Liver (tissue), 3 donors: ENCODE measurements around the gene TMEM205.

Experiments
- ATF3 ChIP-seq: IDR thresholded peaks from 2 replicates; pipeline ENCODE4 v1.6.1; 2016; ENCODE audit warnings: antibody characterized with exemption
- CTCF ChIP-seq: fragments of 150-350 bp; IDR thresholded peaks from 2 replicates; pipeline ENCODE4 v1.5.1; 2017; ENCODE audit warnings: improper control_type of control experiment, low read depth, low read length; ENCODE audit not compliant: missing input control
- GABPA ChIP-seq, 2 donors: IDR thresholded peaks in 1 of 2; conservative IDR thresholded peaks in 1 of 2; 2 replicates each; pipeline ENCODE4 v1.6.1; 2016; ENCODE audit warnings: antibody characterized with exemption in 2 of 2, mild to moderate bottlenecking in 1 of 2, moderate library complexity in 1 of 2
- HNF4A ChIP-seq, 2 donors: conservative IDR thresholded peaks; 2 replicates each; pipeline ENCODE4 v1.6.1; 2016; ENCODE audit warnings: antibody characterized with exemption in 2 of 2, mild to moderate bottlenecking in 2 of 2
- HNF4G ChIP-seq: IDR thresholded peaks from 2 replicates; pipeline ENCODE4 v1.6.1; 2016; ENCODE audit warnings: antibody characterized with exemption
- JUND ChIP-seq, 2 donors: IDR thresholded peaks; 2 replicates each; pipeline ENCODE4 v1.6.1; 2016; ENCODE audit warnings: antibody characterized with exemption in 2 of 2
- MAX ChIP-seq: IDR thresholded peaks from 2 replicates; pipeline ENCODE4 v1.6.1; 2016; ENCODE audit warnings: antibody characterized with exemption
- RAD21 ChIP-seq, 2 donors: IDR thresholded peaks; 2 replicates each; pipeline ENCODE4 v1.6.1; 2016; ENCODE audit warnings: antibody characterized with exemption in 2 of 2, mild to moderate bottlenecking in 2 of 2
- REST ChIP-seq: IDR thresholded peaks from 2 replicates; pipeline ENCODE4 v1.6.1; 2016; ENCODE audit warnings: antibody characterized with exemption, mild to moderate bottlenecking
- SP1 ChIP-seq: IDR thresholded peaks from 2 replicates; pipeline ENCODE4 v1.6.1; 2018; ENCODE audit warnings: antibody characterized with exemption, mild to moderate bottlenecking
- TAF1 ChIP-seq: conservative IDR thresholded peaks from 2 replicates; pipeline ENCODE4 v1.6.1; 2016; ENCODE audit warnings: antibody characterized with exemption, mild to moderate bottlenecking
- YY1 ChIP-seq: IDR thresholded peaks from 2 replicates; pipeline ENCODE4 v1.6.1; 2016; ENCODE audit warnings: antibody characterized with exemption, mild to moderate bottlenecking
- ZBTB33 ChIP-seq: IDR thresholded peaks from 2 replicates; pipeline ENCODE4 v1.6.1; 2016; ENCODE audit warnings: antibody characterized with exemption
- donor health status: healthy.
- donor health status: healthy.

- TF ChIP-seq CTCF (no peak), TAF1 (no peak), SP1 (no peak), ATF3 (no peak), REST (no peak), GABPA (IDR thresholded peaks at IDR 0.05 in 1 of 2, conservative IDR thresholded peaks at IDR 0.05 in 1 of 2) (no peak), YY1 (no peak), MAX (no peak), RAD21 (IDR thresholded peaks at IDR 0.05) (no peak), JUND (IDR thresholded peaks at IDR 0.05) (no peak), ZBTB33 (no peak), HNF4G (no peak), HNF4A (conservative IDR thresholded peaks at IDR 0.05) (no peak)
Measured at GRCh38 chr19:11356074-11356397, 10.0 kb upstream of the TMEM205 start.
